HCT116 (cell line): ENCODE results near the gene SDC3. TPM values are rescaled to one million over a fixed set of nuclear protein-coding genes. Genes with fewer than 3 reads are reported as not detected.

Experiments
- ATAC-seq: fragments of 200-7000 bp; cut with Tn5 transposase; 2 replicates; pipeline ENCODE4 v1.9.1; 2020; ENCODE audit warnings: mild to moderate bottlenecking, moderate library complexity
- Bru-seq: library from RNA; stranded (reverse); fragments of 400-500 nt; gene quantifications from one replicate; lab custom pipeline; 2021; lab: Mats Ljungman, UMichigan
- BruChase-seq, 2 experiments: library from RNA; stranded (reverse); fragments of 400-500 nt; gene quantifications; one replicate each; lab custom pipeline; 2021; lab: Mats Ljungman, UMichigan
- BruUV-seq: library from RNA; stranded (reverse); fragments of 400-500 nt; replicated peaks from 2 replicates; lab custom pipeline; 2021; lab: Mats Ljungman, UMichigan
- CTCF ChIA-PET: fragments of 300-600 bp; sonication (Branson Sonifier 250); formaldehyde crosslinking; loops from one replicate; lab custom pipeline; 2021; ENCODE audit warnings: antibody characterized with exemption; lab: Charles Lee
- POLR2A ChIA-PET: fragments of 300-600, 350-600 bp; sonication (Branson Sonifier 250); formaldehyde crosslinking; loops from one replicate; lab custom pipeline; 2021; ENCODE audit warnings: antibody characterized with exemption; lab: Charles Lee
- RAD21 ChIA-PET, 2 experiments: fragments of 300-600 bp; sonication (Branson Sonifier 250); formaldehyde crosslinking; loops; one replicate each; lab custom pipeline; 2023; ENCODE audit warnings: low total read pairs in 2 of 2; ENCODE audit not compliant: uncharacterized antibody in 2 of 2, unreplicated experiment in 2 of 2, low non-redundant PET in 1 of 2; lab: Charles Lee
- DNase-seq: peaks from one replicate; pipeline ENCODE4 v3.0.0-alpha.2; 2010; ENCODE audit warnings: low read depth, low spot score
- H2AFZ ChIP-seq: fragments of 200-600 bp; shearing (Covaris generic), sonication (generic); 2 replicates; pipeline ENCODE4 v1.6.1; 2017; ENCODE audit warnings: low read depth, mixed run types, mixed read lengths, antibody characterized with exemption, low read length; ENCODE audit not compliant: poor library complexity, severe bottlenecking
- H3K27ac ChIP-seq: 2 replicates; pipeline ENCODE4 v1.5.1; 2012; ENCODE audit warnings: low read depth, low read length
- H3K27me3 ChIP-seq: fragments of 200-600 bp; sonication (generic); 2 replicates; pipeline ENCODE4 v1.6.1; 2016; ENCODE audit warnings: mixed run types, low read length, mixed read lengths; ENCODE audit not compliant: insufficient read depth
- H3K36me3 ChIP-seq, 2 experiments: fragments of 200-500 bp in 1 of 2; fragments of 200-600 bp in 1 of 2; sonication (Bioruptor generic) in 1 of 2; sonication (generic) in 1 of 2; 2 replicates each; pipeline versions ENCODE4 v1.5.1 to v1.6.1; 2014 to 2016; ENCODE audit warnings: low read length in 2 of 2, inconsistent platforms in 1 of 2, mixed read lengths in 1 of 2, mixed run types in 1 of 2; ENCODE audit not compliant: insufficient read depth in 2 of 2, control insufficient read depth in 1 of 2
- H3K4me1 ChIP-seq, 2 experiments: fragments of 200-600 bp in 1 of 2; sonication (generic) in 1 of 2; 2 replicates each; pipeline versions ENCODE4 v1.5.1 to v1.6.1; 2012 to 2017; ENCODE audit warnings: low read length in 2 of 2, inconsistent platforms in 1 of 2, mild to moderate bottlenecking in 1 of 2, mixed read lengths in 1 of 2, mixed run types in 1 of 2, moderate library complexity in 1 of 2; ENCODE audit not compliant: insufficient read depth in 2 of 2, control insufficient read depth in 1 of 2
- H3K4me2 ChIP-seq: fragments of 200-600 bp; sonication (generic); 2 replicates; pipeline ENCODE4 v1.6.1; 2017; ENCODE audit warnings: mixed run types, low read length, mixed read lengths
- H3K4me3 ChIP-seq, 2 experiments: fragments of 200-600 bp in 1 of 2; sonication (generic) in 1 of 2; replicated peaks in 1 of 2; 2 replicates each; pipeline ENCODE4 v1.5.1; 2011 to 2016; ENCODE audit warnings: low read length in 2 of 2, control low read depth in 1 of 2, low read depth in 1 of 2, mild to moderate bottlenecking in 1 of 2, mixed read lengths in 1 of 2, mixed run types in 1 of 2
- H3K79me2 ChIP-seq: fragments of 200-600 bp; sonication (generic); 2 replicates; pipeline ENCODE4 v1.6.1; 2017; ENCODE audit warnings: mild to moderate bottlenecking, mixed run types, low read length, moderate library complexity, mixed read lengths; ENCODE audit not compliant: insufficient read depth
- H3K9ac ChIP-seq: fragments of 200-600 bp; sonication (generic); 2 replicates; pipeline ENCODE4 v1.6.1; 2016; ENCODE audit warnings: low read length, mixed read lengths
- H3K9me2 ChIP-seq: fragments of 200-600 bp; sonication (generic), shearing (Covaris generic); 2 replicates; pipeline ENCODE4 v1.6.1; 2017; ENCODE audit warnings: mixed run types, mild to moderate bottlenecking, moderate library complexity; ENCODE audit not compliant: insufficient read depth
- H3K9me3 ChIP-seq, 2 experiments: fragments of 200-500 bp in 1 of 2; fragments of 200-600 bp in 1 of 2; sonication (Bioruptor generic) in 1 of 2; sonication (generic) in 1 of 2; 2 replicates each; pipeline ENCODE4 v1.6.1; 2014 to 2017; ENCODE audit warnings: low read length in 2 of 2, mixed read lengths in 2 of 2, inconsistent platforms in 1 of 2, low read depth in 1 of 2, mild to moderate bottlenecking in 1 of 2, mixed run types in 1 of 2, moderate library complexity in 1 of 2; ENCODE audit not compliant: control insufficient read depth in 1 of 2, insufficient read depth in 1 of 2
- H4K20me1 ChIP-seq: fragments of 200-600 bp; sonication (generic), shearing (Covaris generic); 2 replicates; pipeline ENCODE4 v1.6.1; 2017; ENCODE audit warnings: mixed run types, mild to moderate bottlenecking, moderate library complexity; ENCODE audit not compliant: insufficient read depth
- ATF3 ChIP-seq: IDR thresholded peaks from 2 replicates; pipeline ENCODE4 v1.6.1; 2012
- CEBPB ChIP-seq: IDR thresholded peaks from 2 replicates; pipeline ENCODE4 v1.6.1; 2012; ENCODE audit warnings: low read depth
- EZH2 ChIP-seq: fragments of 200-600 bp; sonication (generic); IDR thresholded peaks from 2 replicates; pipeline ENCODE4 v1.6.1; 2017; ENCODE audit warnings: antibody characterized with exemption, mixed run types
- POLR2AphosphoS5 ChIP-seq: IDR thresholded peaks from 2 replicates; pipeline ENCODE4 v1.6.1; 2011; ENCODE audit warnings: mild to moderate bottlenecking, low read depth, low read length, moderate library complexity
- SIN3A ChIP-seq: IDR thresholded peaks from 2 replicates; pipeline ENCODE4 v1.6.1; 2012; ENCODE audit warnings: low read depth
- intact Hi-C: fragments of 100-400 bp; cut with micrococcal nuclease; formaldehyde crosslinking; loops from 2 replicates; pipeline ENCODE4 v1.10.0; 2022
- long read RNA-seq: library from polyadenylated mRNA; unstranded; transcript quantifications from one replicate; pipeline ENCODE4 v2.0.0, GENCODE V29; 2021; ENCODE audit not compliant: unreplicated experiment
- polyA plus RNA-seq: library from polyadenylated mRNA; unstranded; fragments of >200 nt; gene quantifications from 2 replicates; pipeline ENCODE4 v1.2.1, GENCODE V29; 2012; ENCODE audit warnings: missing spikeins
- total RNA-seq: library from RNA; stranded (reverse); gene quantifications from one replicate; pipeline ENCODE4 v1.2.1, GENCODE V29; 2021; ENCODE audit not compliant: unreplicated experiment
- TF ChIP-seq, protein P1 (sequence below): IDR thresholded peaks from 2 replicates; pipeline ENCODE4 v1.6.1; 2012; ENCODE audit warnings: low read depth
- TF ChIP-seq, protein P2 (sequence below): IDR thresholded peaks from 2 replicates; pipeline ENCODE4 v1.6.1; 2012

Gene SDC3
- total RNA-seq = 40.1 TPM
- 25.0 and 27.1 TPM in 2 replicates for polyA plus RNA-seq
- percentile 61 among the genes with signal in this experiment for Bru-seq, nascent RNA
- percentile 82 among the genes with signal in this experiment for BruChase-seq, experiment 1, labeled RNA remaining after a 6-hour chase
- BruChase-seq, experiment 2, labeled RNA remaining after a 2-hour chase = percentile 76 among the genes with signal in this experiment
- long read RNA-seq, partial matches to known transcripts = 0 of 54 reads
- long read RNA-seq, other reads (novel, unspliced or antisense) = 53 of 54 reads

DNA sequence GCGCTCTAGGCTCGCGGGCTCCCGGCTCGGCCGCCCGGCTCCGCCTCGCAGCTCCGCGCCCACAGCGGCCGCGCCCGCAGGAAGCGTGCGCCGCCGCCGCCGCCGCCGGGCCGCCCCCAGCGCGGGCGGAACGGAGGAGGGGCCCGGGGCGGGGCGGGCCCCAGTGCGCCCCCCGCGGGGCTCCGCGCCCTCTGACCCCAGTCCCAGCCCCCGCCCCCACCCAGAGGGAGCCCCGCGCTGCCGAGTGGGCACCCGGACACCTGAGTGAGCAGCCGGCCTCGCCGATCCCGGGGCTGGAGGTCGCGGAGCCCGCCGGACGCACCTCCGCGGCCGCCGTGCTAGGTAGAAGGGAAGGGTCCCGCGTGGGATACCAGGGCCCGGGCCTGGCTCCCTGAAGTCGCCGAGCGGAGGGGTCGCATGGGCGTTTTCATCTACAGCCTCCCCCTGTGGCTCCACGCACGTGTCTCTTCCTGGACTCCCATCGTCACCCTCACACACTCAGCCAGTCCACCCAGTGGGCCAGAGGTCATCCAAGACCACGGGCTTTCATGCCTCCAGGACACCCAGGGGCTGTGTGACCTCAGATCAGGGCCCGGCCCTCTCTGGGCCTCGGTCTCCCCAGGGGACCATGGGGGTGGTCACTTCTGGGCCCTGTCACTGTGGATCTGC is at the start of gene SDC3:
Gene SDC3, minus strand, starts transcription at position 63 of the 669 bp plus-strand sequence. CDS start 172 bp downstream, outside the sequence.
- Histone ChIP-seq H3K27me3 (no peaks in the 10 kb centered on the region), H3K4me2 (peak within 1 kb of the TSS; percentile 86), H3K4me1 (peaks cover 28 to 44% of the 10 kb centered on the region in 2 experiments), H3K9me3 (no peaks in the 10 kb centered on the region), H3K9me2 (no peaks in the 10 kb centered on the region), H3K36me3 (no peaks in the 10 kb centered on the region), H2AFZ (peak within 1 kb of the TSS; percentile 50), H3K27ac (peak within 1 kb of the TSS; percentile 83), H4K20me1 (no peaks in the 10 kb centered on the region), H3K79me2 (peaks cover 19% of the 10 kb centered on the region), H3K4me3 (peak within 1 kb of the TSS; percentile 63 to 76), H3K9ac (peak within 1 kb of the TSS; percentile 72)
- ATAC-seq (peak; percentile 63), DNase-seq (no peak)
- BruUV-seq = no TSS peak
- ChIA-PET POLR2A (interaction anchor here (2.2 to 3.4 kb wide), 3 partner anchors 100 to 126 kb away, joined by 8 to 31 read pairs (median 10); no protein-coding TSS in a partner anchor), CTCF (interaction anchor here (1.4 to 8.9 kb wide), 6 partner anchors 85 to 189 kb away, joined by 3 to 242 read pairs (median 58); no protein-coding TSS in a partner anchor), RAD21 (interaction anchor here (0.6 to 4.2 kb wide), 3 partner anchors 107 to 283 kb away, joined by 4 to 69 read pairs (median 6); no protein-coding TSS in a partner anchor)
- intact Hi-C loops = no loop called here
- TF ChIP-seq ATF3 (no peak), POLR2AphosphoS5 (peak; percentile 33; the same call in 1 of the 2 replicates)

GRCh38 chr1:30957560-30958222 is 49.1 kb upstream of the SDC3 start:
- BruUV-seq = no TSS peak
- ChIA-PET RAD21 (interaction anchor here in 1 of 2 experiments (0.6 kb wide), 1 partner anchor 9 kb away, joined by 3 read pairs; no protein-coding TSS in a partner anchor), POLR2A (no interaction called here), CTCF (no interaction called here)
- peaks cover 95% of the 10 kb centered on the region for H3K79me2 ChIP-seq
- H3K9me2 ChIP-seq = no peaks in the 10 kb centered on the region
- H2AFZ ChIP-seq = no peak overlapping the region
- H3K9me3 ChIP-seq = no peaks in the 10 kb centered on the region
- no peak overlapping the region for H3K4me2 ChIP-seq
- no peak overlapping the region for H3K4me3 ChIP-seq
- peaks cover 30 to 41% of the 10 kb centered on the region in 2 experiments for H3K36me3 ChIP-seq
- no peak overlapping the region for H3K9ac ChIP-seq
- ATAC-seq = no peak
- intact Hi-C loops = loop anchor here (2.0 kb wide), 1 partner anchor 21 kb away; no protein-coding TSS in a partner anchor
- no peak for DNase-seq
- no peaks in the 10 kb centered on the region for H3K4me1 ChIP-seq
- no peak overlapping the region for H3K27ac ChIP-seq
- peaks cover 7% of the 10 kb centered on the region; the same call in 1 of the 2 replicates for H4K20me1 ChIP-seq
- no peaks in the 10 kb centered on the region for H3K27me3 ChIP-seq
- TF ChIP-seq ATF3 = no peak
- no peak for TF ChIP-seq EZH2
- TF ChIP-seq, protein P1, sequence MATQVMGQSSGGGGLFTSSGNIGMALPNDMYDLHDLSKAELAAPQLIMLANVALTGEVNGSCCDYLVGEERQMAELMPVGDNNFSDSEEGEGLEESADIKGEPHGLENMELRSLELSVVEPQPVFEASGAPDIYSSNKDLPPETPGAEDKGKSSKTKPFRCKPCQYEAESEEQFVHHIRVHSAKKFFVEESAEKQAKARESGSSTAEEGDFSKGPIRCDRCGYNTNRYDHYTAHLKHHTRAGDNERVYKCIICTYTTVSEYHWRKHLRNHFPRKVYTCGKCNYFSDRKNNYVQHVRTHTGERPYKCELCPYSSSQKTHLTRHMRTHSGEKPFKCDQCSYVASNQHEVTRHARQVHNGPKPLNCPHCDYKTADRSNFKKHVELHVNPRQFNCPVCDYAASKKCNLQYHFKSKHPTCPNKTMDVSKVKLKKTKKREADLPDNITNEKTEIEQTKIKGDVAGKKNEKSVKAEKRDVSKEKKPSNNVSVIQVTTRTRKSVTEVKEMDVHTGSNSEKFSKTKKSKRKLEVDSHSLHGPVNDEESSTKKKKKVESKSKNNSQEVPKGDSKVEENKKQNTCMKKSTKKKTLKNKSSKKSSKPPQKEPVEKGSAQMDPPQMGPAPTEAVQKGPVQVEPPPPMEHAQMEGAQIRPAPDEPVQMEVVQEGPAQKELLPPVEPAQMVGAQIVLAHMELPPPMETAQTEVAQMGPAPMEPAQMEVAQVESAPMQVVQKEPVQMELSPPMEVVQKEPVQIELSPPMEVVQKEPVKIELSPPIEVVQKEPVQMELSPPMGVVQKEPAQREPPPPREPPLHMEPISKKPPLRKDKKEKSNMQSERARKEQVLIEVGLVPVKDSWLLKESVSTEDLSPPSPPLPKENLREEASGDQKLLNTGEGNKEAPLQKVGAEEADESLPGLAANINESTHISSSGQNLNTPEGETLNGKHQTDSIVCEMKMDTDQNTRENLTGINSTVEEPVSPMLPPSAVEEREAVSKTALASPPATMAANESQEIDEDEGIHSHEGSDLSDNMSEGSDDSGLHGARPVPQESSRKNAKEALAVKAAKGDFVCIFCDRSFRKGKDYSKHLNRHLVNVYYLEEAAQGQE = no peak
- TF ChIP-seq, protein P2, sequence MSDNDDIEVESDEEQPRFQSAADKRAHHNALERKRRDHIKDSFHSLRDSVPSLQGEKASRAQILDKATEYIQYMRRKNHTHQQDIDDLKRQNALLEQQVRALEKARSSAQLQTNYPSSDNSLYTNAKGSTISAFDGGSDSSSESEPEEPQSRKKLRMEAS = no peak
- no peak for TF ChIP-seq SIN3A
- TF ChIP-seq CEBPB = no peak
